Hepatocyte (in vitro differentiated cells): ENCODE data around the gene CCNG2. TPM values are rescaled to one million over a fixed set of nuclear protein-coding genes. Genes with fewer than 3 reads are reported as not detected.

Source experiments
- DNase-seq: peaks from one replicate; pipeline ENCODE4 v3.0.0-alpha.2; 2016; ENCODE audit warnings: low spot score
- H2AFZ ChIP-seq: fragments of 200-600 bp; sonication (generic); 2 replicates; pipeline ENCODE4 v1.6.0; 2016; ENCODE audit warnings: antibody characterized with exemption, mild to moderate bottlenecking
- H3K27ac ChIP-seq: fragments of 200-600 bp; sonication (generic); 2 replicates; pipeline ENCODE4 v1.5.1; 2016; ENCODE audit warnings: mild to moderate bottlenecking
- H3K27me3 ChIP-seq: fragments of 200-600 bp; sonication (generic); 2 replicates; pipeline ENCODE4 v1.6.1; 2016
- H3K36me3 ChIP-seq: fragments of 200-600 bp; sonication (generic); replicated peaks from 2 replicates; pipeline ENCODE4 v1.5.1; 2016; ENCODE audit warnings: low read depth; ENCODE audit not compliant: insufficient read depth
- H3K4me1 ChIP-seq: fragments of 200-600 bp; sonication (generic); 2 replicates; pipeline ENCODE4 v1.5.1; 2016; ENCODE audit warnings: mild to moderate bottlenecking, moderate library complexity; ENCODE audit not compliant: insufficient read depth
- H3K4me2 ChIP-seq: fragments of 200-600 bp; sonication (generic); 2 replicates; pipeline ENCODE4 v1.6.0; 2016
- H3K4me3 ChIP-seq: fragments of 200-600 bp; sonication (generic); 2 replicates; pipeline ENCODE4 v1.5.1; 2016; ENCODE audit warnings: mild to moderate bottlenecking
- H3K79me2 ChIP-seq: fragments of 200-600 bp; sonication (generic); 2 replicates; pipeline ENCODE4 v1.6.0; 2017; ENCODE audit warnings: mild to moderate bottlenecking
- H3K9me2 ChIP-seq: fragments of 200-600 bp; sonication (generic); replicated peaks from 2 replicates; pipeline ENCODE4 v1.6.0; 2017; ENCODE audit warnings: mild to moderate bottlenecking; ENCODE audit not compliant: insufficient read depth
- H3K9me3 ChIP-seq: fragments of 200-600 bp; sonication (generic); 2 replicates; pipeline ENCODE4 v1.5.1; 2016; ENCODE audit warnings: low read depth, mild to moderate bottlenecking
- H4K20me1 ChIP-seq: fragments of 200-600 bp; sonication (generic); 2 replicates; pipeline ENCODE4 v1.6.0; 2016; ENCODE audit warnings: mild to moderate bottlenecking; ENCODE audit not compliant: insufficient read depth, poor library complexity, severe bottlenecking
- EZH2 ChIP-seq: fragments of 200-600 bp; sonication (generic); IDR thresholded peaks from 2 replicates; pipeline ENCODE4 v1.6.1; 2016; ENCODE audit warnings: antibody characterized with exemption, mild to moderate bottlenecking, borderline replicate concordance
- EZH2phosphoT487 ChIP-seq: fragments of 200-600 bp; sonication (generic); IDR thresholded peaks from one replicate; pipeline ENCODE4 v1.6.1; 2018; ENCODE audit warnings: antibody characterized with exemption, mild to moderate bottlenecking, low read depth, moderate library complexity; ENCODE audit not compliant: unreplicated experiment, severe bottlenecking
- WGBS: methylation state at CpG from one replicate; pipeline ENCODE4 v1.1.6; 2016; ENCODE audit warnings: low lambda C conversion rate; ENCODE audit errors: missing lambda C conversion rate; 5-methylcytosine and 5-hydroxymethylcytosine counted together
- polyA plus RNA-seq: library from polyadenylated mRNA; unstranded; fragments of >200 nt; fragmentation: Nextera tagmentation; extraction: Ambion mirVana; gene quantifications from 2 replicates; pipeline ENCODE4 v1.2.1, GENCODE V29; 2016
- total RNA-seq: library from RNA; depleted of rRNA; stranded (reverse); fragments of >200 nt; gene quantifications from 2 replicates; pipeline ENCODE4 v1.2.3, GENCODE V29; 2014
- TF ChIP-seq, protein P1 (sequence below): fragments of 200-600 bp; sonication (generic); IDR thresholded peaks from 2 replicates; pipeline ENCODE4 v1.5.1; 2016; ENCODE audit warnings: antibody characterized with exemption, mild to moderate bottlenecking; ENCODE audit not compliant: poor library complexity

CCNG2 gene
- total and polyA plus RNA-seq, 2 experiments from 2014 or later: 73.8 to 127 TPM

DNA sequence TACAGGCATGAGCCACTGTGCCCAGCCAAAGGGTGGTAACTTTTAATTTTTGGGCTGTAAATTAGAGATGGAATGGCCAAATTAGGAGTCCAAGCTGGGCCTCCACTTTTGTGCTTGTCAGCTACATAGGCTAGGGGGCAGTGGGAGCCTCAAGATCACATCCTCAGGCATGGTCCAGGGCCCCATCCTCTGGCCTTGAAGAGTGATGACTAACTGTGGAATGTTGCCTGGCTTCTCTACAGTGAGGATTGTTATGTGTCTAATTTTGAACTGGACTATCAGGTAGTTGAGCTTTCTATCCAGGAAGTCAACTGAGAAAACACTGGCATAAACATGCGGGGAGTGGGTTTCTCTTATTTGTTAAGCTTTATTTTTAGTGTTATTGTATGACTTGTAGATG is 33.0 kb downstream of the CCNG2 start:
- no peaks in the 10 kb centered on the region for H4K20me1 ChIP-seq
- H3K4me3 ChIP-seq: no peak overlapping the region
- no peak overlapping the region for H2AFZ ChIP-seq
- H3K27me3 ChIP-seq: no peaks in the 10 kb centered on the region
- peaks cover 15% of the 10 kb centered on the region for H3K4me1 ChIP-seq
- no peaks in the 10 kb centered on the region for H3K9me3 ChIP-seq
- peak; percentile 66 for DNase-seq
- H3K27ac ChIP-seq: peak overlapping the region; percentile 76
- no peaks in the 10 kb centered on the region for H3K9me2 ChIP-seq
- TF ChIP-seq EZH2phosphoT487: no peak
- TF ChIP-seq, protein P1, sequence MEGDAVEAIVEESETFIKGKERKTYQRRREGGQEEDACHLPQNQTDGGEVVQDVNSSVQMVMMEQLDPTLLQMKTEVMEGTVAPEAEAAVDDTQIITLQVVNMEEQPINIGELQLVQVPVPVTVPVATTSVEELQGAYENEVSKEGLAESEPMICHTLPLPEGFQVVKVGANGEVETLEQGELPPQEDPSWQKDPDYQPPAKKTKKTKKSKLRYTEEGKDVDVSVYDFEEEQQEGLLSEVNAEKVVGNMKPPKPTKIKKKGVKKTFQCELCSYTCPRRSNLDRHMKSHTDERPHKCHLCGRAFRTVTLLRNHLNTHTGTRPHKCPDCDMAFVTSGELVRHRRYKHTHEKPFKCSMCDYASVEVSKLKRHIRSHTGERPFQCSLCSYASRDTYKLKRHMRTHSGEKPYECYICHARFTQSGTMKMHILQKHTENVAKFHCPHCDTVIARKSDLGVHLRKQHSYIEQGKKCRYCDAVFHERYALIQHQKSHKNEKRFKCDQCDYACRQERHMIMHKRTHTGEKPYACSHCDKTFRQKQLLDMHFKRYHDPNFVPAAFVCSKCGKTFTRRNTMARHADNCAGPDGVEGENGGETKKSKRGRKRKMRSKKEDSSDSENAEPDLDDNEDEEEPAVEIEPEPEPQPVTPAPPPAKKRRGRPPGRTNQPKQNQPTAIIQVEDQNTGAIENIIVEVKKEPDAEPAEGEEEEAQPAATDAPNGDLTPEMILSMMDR: no peak
- no peak for TF ChIP-seq EZH2
- no peaks in the 10 kb centered on the region for H3K79me2 ChIP-seq
- WGBS: 62% methylated on average over 1 of the region's 1 CpG
- H3K36me3 ChIP-seq: no peaks in the 10 kb centered on the region
- H3K4me2 ChIP-seq: no peak overlapping the region

DNA sequence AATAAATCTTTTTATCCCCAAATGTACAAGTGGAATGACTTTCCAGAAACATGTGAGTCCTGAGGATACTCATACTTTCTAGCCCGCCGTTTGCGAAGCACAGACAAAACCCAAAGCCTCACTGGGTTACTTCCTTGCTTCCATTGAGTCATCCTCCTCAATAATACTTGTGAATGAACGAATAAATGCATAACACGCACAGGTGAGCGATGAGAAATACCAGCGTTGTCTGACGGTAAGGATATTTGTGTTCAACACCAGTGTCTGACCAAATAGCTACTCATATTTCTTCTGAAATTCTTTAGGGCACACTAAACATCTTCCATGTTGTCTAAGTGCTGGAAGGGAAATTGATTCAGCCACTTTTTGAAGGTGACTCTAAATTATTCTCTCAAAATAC is 36.0 kb downstream of the CCNG2 start:
- H3K27ac ChIP-seq: no peak overlapping the region
- no peaks in the 10 kb centered on the region for H3K9me2 ChIP-seq
- WGBS: 84% methylated on average over 8 of the region's 8 CpGs
- no peaks in the 10 kb centered on the region for H3K79me2 ChIP-seq
- no peak overlapping the region for H2AFZ ChIP-seq
- H3K4me2 ChIP-seq: no peak overlapping the region
- TF ChIP-seq EZH2 (no peak), EZH2phosphoT487 (no peak)
- TF ChIP-seq, protein P1: no peak
- H3K4me1 ChIP-seq: peaks cover 15% of the 10 kb centered on the region
- H3K36me3 ChIP-seq: no peaks in the 10 kb centered on the region
- H3K27me3 ChIP-seq: no peaks in the 10 kb centered on the region
- H3K4me3 ChIP-seq: no peak overlapping the region
- DNase-seq: no peak
- H4K20me1 ChIP-seq: no peaks in the 10 kb centered on the region
- no peaks in the 10 kb centered on the region for H3K9me3 ChIP-seq

- Histone ChIP-seq H3K4me3 (no peak overlapping the region), H3K36me3 (no peaks in the 10 kb centered on the region), H3K27me3 (no peaks in the 10 kb centered on the region), H4K20me1 (no peaks in the 10 kb centered on the region), H2AFZ (no peak overlapping the region), H3K4me1 (peaks cover 15% of the 10 kb centered on the region), H3K4me2 (no peak overlapping the region), H3K79me2 (no peaks in the 10 kb centered on the region), H3K27ac (no peak overlapping the region), H3K9me2 (no peaks in the 10 kb centered on the region), H3K9me3 (no peaks in the 10 kb centered on the region)
- 78% methylated on average over 17 of the region's 17 CpGs for WGBS
- DNase-seq: no peak
- TF ChIP-seq EZH2phosphoT487 (no peak), EZH2 (no peak)
- TF ChIP-seq, protein P1: no peak
Observed at GRCh38 chr4:77193511-77194102, 36.6 kb downstream of the CCNG2 start.
